CD4-positive, alpha-beta T cell treated with Interleukin-6 at 100 ng/mL for 8 hours (primary cell): ENCODE results near the gene EXOSC2.

ENCODE experiments used
- DNase-seq: peaks from one replicate; pipeline ENCODE4 v3.0.0-alpha.2; 2020; ENCODE audit warnings: mixed read lengths, low spot score

The EXOSC2 gene

GRCh38 chr9:130693426-130694191 is at the start of gene EXOSC2:
TSS of gene EXOSC2 (plus strand) at chr9:130693780. CDS start at chr9:130693792, 12 bp downstream.
- peak; percentile 98 for DNase-seq

GRCh38 chr9:130651221-130651620 is 42.4 kb upstream of the EXOSC2 start:
- no peak for DNase-seq

- no peak for DNase-seq
Measured at GRCh38 chr9:130651752-130652151, 41.8 kb upstream of the EXOSC2 start.

- DNase-seq, result no peak
Measured at GRCh38 chr9:130654879-130655278, 38.7 kb upstream of the EXOSC2 start.

- DNase-seq, result no peak
Measured at GRCh38 chr9:130658893-130659698, 34.5 kb upstream of the EXOSC2 start.

- DNase-seq, result no peak
Measured at GRCh38 chr9:130659699-130660248, 33.8 kb upstream of the EXOSC2 start.

GRCh38 chr9:130660326-130660682 is 33.3 kb upstream of the EXOSC2 start:
- no peak for DNase-seq

GRCh38 chr9:130660683-130661450 is 32.7 kb upstream of the EXOSC2 start:
- DNase-seq, result no peak

GRCh38 chr9:130661451-130662098 is 32.0 kb upstream of the EXOSC2 start:
- DNase-seq, result no peak

- DNase-seq, result no peak
Measured at GRCh38 chr9:130662099-130662969, 31.2 kb upstream of the EXOSC2 start.

- no peak for DNase-seq
Measured at GRCh38 chr9:130662970-130663257, 30.7 kb upstream of the EXOSC2 start.

- DNase-seq, result no peak
Measured at GRCh38 chr9:130663258-130663976, 30.2 kb upstream of the EXOSC2 start.

- DNase-seq, result no peak
Measured at GRCh38 chr9:130663977-130664250, 29.7 kb upstream of the EXOSC2 start.

GRCh38 chr9:130664251-130665028 is 29.1 kb upstream of the EXOSC2 start, which contains the start of gene PRDM12:
TSS of gene PRDM12 (plus strand) at chr9:130664594. CDS start at chr9:130664654, 60 bp downstream.
- DNase-seq, result no peak

- DNase-seq, result no peak
Measured at GRCh38 chr9:130665029-130665430, 28.6 kb upstream of the EXOSC2 start.

- DNase-seq, result no peak
Measured at GRCh38 chr9:130665431-130666392, 27.9 kb upstream of the EXOSC2 start.

GRCh38 chr9:130666393-130667119 is 27.0 kb upstream of the EXOSC2 start:
- DNase-seq, result no peak

- no peak for DNase-seq
Measured at GRCh38 chr9:130667120-130667435, 26.5 kb upstream of the EXOSC2 start.
